Measurements from ENCODE around the gene GNS.

DNA sequence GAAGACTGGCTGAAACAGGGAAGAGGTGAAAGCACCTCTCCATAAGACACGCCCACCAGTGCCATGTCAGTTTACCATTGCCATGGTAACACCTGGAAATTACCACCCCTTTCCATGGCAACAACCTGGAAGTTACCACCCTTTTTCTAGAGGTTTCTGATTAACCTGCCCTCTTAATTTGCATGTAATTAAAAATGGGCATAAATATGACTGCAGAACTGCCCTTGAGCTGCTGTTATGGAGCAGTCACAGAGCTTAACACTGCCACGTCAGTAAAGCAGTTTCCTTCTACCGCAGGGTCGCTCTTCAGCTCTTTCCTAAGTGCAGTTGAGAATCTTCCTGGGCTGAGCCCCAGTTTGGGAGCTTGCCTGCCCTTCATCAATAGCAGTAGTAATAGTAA is 93.7 kb downstream of the GNS start:
- TF ChIP-seq, protein P1, sequence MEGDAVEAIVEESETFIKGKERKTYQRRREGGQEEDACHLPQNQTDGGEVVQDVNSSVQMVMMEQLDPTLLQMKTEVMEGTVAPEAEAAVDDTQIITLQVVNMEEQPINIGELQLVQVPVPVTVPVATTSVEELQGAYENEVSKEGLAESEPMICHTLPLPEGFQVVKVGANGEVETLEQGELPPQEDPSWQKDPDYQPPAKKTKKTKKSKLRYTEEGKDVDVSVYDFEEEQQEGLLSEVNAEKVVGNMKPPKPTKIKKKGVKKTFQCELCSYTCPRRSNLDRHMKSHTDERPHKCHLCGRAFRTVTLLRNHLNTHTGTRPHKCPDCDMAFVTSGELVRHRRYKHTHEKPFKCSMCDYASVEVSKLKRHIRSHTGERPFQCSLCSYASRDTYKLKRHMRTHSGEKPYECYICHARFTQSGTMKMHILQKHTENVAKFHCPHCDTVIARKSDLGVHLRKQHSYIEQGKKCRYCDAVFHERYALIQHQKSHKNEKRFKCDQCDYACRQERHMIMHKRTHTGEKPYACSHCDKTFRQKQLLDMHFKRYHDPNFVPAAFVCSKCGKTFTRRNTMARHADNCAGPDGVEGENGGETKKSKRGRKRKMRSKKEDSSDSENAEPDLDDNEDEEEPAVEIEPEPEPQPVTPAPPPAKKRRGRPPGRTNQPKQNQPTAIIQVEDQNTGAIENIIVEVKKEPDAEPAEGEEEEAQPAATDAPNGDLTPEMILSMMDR (conservative IDR thresholded peaks at IDR 0.05; ENCODE audit: low read depth, low read length), result no peak
- no peak for TF ChIP-seq EZH2 (IDR thresholded peaks at IDR 0.05; ENCODE audit: low read length, unreplicated experiment)

Data from PC-3 (cell line).